A549 (cell line): ENCODE results near the gene HMGN1. TPM values are rescaled to one million over a fixed set of nuclear protein-coding genes. Genes with fewer than 3 reads are reported as not detected.

Source experiments
- ATAC-seq, 2 experiments: fragments of 200-7000 bp in 1 of 2; fragments of >200 bp in 1 of 2; cut with Nextera tagmentation in 1 of 2; cut with Tn5 transposase in 1 of 2; 3 replicates each; pipeline versions ENCODE4 v1.8.0 to v1.9.1; 2018 to 2020; ENCODE audit warnings: mild to moderate bottlenecking in 1 of 2, moderate library complexity in 1 of 2
- CTCF ChIA-PET: fragments of 300-600 bp; sonication (Branson Sonifier 250); formaldehyde crosslinking; extraction: SDS; loops from one replicate; lab custom pipeline; 2021; ENCODE audit warnings: antibody characterized with exemption, inconsistent platforms; lab: Yijun Ruan, JAX
- POLR2A ChIA-PET: fragments of 350-600 bp; formaldehyde crosslinking; extraction: SDS; loops from one replicate; lab custom pipeline; 2021; ENCODE audit warnings: antibody characterized with exemption, inconsistent platforms; lab: Yijun Ruan, JAX
- DNase-seq, 2 experiments: peaks; one replicate each; pipeline versions ENCODE4 v3.0.0 to v3.0.0-alpha.2; 2011 to 2016; ENCODE audit warnings: low read depth in 1 of 2, low spot score in 1 of 2
- FAIRE-seq: peaks from 2 replicates; lab custom pipeline; 2011; peaks lifted over from hg19 to GRCh38; lab: Jason Lieb, UNC
- H3K27ac ChIP-seq, 2 experiments: fragments of >200 bp; sonication (Bioruptor Twin); formaldehyde crosslinking; 3 replicates each; pipeline ENCODE4 v1.5.1; 2016 to 2017
- H3K4me1 ChIP-seq: fragments of >200 bp; sonication (Bioruptor Twin); formaldehyde crosslinking; 3 replicates; pipeline ENCODE4 v1.6.1; 2016
- H3K4me2 ChIP-seq: fragments of >200 bp; sonication (Bioruptor Twin); formaldehyde crosslinking; 3 replicates; pipeline ENCODE4 v1.6.1; 2016
- H3K4me3 ChIP-seq: fragments of >200 bp; sonication (Bioruptor Twin); formaldehyde crosslinking; 3 replicates; pipeline ENCODE4 v1.5.1; 2016
- H3K9me3 ChIP-seq: fragments of >200 bp; sonication (Bioruptor Twin); formaldehyde crosslinking; 3 replicates; pipeline ENCODE4 v1.6.1; 2016
- BCL3 ChIP-seq: fragments of >200 bp; sonication (Bioruptor Twin); formaldehyde crosslinking; IDR thresholded peaks from 3 replicates; pipeline ENCODE4 v1.6.1; 2016
- BHLHE40 ChIP-seq: IDR thresholded peaks from 2 replicates; pipeline ENCODE4 v1.6.1; 2012; ENCODE audit warnings: low read depth, low read length, inconsistent platforms
- CBX2 ChIP-seq: fragments of 200-600 bp; sonication (generic); IDR thresholded peaks from 2 replicates; pipeline ENCODE4 v1.6.1; 2016; ENCODE audit warnings: low read depth, mild to moderate bottlenecking, borderline replicate concordance
- CBX8 ChIP-seq: fragments of 200-600 bp; sonication (generic); IDR thresholded peaks from 2 replicates; pipeline ENCODE4 v1.6.1; 2016
- CHD2 ChIP-seq: fragments of 150-350 bp; IDR thresholded peaks from 2 replicates; pipeline ENCODE4 v1.6.1; 2014; ENCODE audit warnings: low read length; ENCODE audit not compliant: partially characterized antibody
- CHD4 ChIP-seq: fragments of 200-600 bp; sonication (generic); IDR thresholded peaks from 2 replicates; pipeline ENCODE4 v1.6.1; 2016; ENCODE audit warnings: antibody characterized with exemption, mild to moderate bottlenecking, borderline replicate concordance
- ELK1 ChIP-seq: fragments of 150-350 bp; IDR thresholded peaks from 2 replicates; pipeline ENCODE4 v1.6.1; 2014; ENCODE audit warnings: low read depth, mild to moderate bottlenecking, low read length
- EP300 ChIP-seq, 2 experiments: fragments of >200 bp; sonication (Bioruptor Twin); formaldehyde crosslinking; IDR thresholded peaks; 2 replicates in 1 of 2; 3 replicates in 1 of 2; pipeline ENCODE4 v1.6.1; 2016 to 2017
- FOSL2 ChIP-seq, 2 experiments: fragments of 450-650 bp in 1 of 2; fragments of >200 bp in 1 of 2; sonication (Bioruptor Twin) in 1 of 2; formaldehyde crosslinking; IDR thresholded peaks; 2 replicates each; pipeline versions ENCODE4 v1.5.0 to v1.6.1; 2016 to 2020; ENCODE audit warnings: mild to moderate bottlenecking in 1 of 2, moderate library complexity in 1 of 2
- HDAC2 ChIP-seq: fragments of 200-600 bp; sonication (generic); IDR thresholded peaks from 2 replicates; pipeline ENCODE4 v1.6.1; 2016
- JUNB ChIP-seq: fragments of >200 bp; sonication (Bioruptor Twin); formaldehyde crosslinking; IDR thresholded peaks from 2 replicates; pipeline ENCODE4 v1.6.1; 2016
- KDM1A ChIP-seq: fragments of 200-600 bp; sonication (generic); IDR thresholded peaks from 2 replicates; pipeline ENCODE4 v1.6.1; 2016; ENCODE audit warnings: low read depth, mild to moderate bottlenecking
- MAX ChIP-seq: IDR thresholded peaks from 2 replicates; pipeline ENCODE4 v1.6.1; 2012
- MAZ ChIP-seq: fragments of 150-350 bp; IDR thresholded peaks from 2 replicates; pipeline ENCODE4 v1.6.1; 2014; ENCODE audit warnings: antibody characterized with exemption, low read depth, low read length, borderline replicate concordance
- RAD21 ChIP-seq, 2 experiments: fragments of >200 bp in 1 of 2; sonication (Bioruptor Twin) in 1 of 2; formaldehyde crosslinking in 1 of 2; IDR thresholded peaks in 1 of 2; conservative IDR thresholded peaks in 1 of 2; 2 replicates in 1 of 2; 3 replicates in 1 of 2; pipeline ENCODE4 v1.6.1; 2012 to 2018; ENCODE audit warnings: inconsistent platforms in 1 of 2
- REST ChIP-seq: fragments of 200-600 bp; sonication (generic); IDR thresholded peaks from 2 replicates; pipeline ENCODE4 v1.6.1; 2016; ENCODE audit warnings: antibody characterized with exemption, mild to moderate bottlenecking, moderate library complexity
- TFCP2L1 ChIP-seq: fragments of 250-450 bp; sonication (Bioruptor Pico); IDR thresholded peaks from 2 replicates; pipeline ENCODE4 v1.5.0; 2021; ENCODE audit warnings: mild to moderate bottlenecking
- ZFP36 ChIP-seq: fragments of 450-650 bp; IDR thresholded peaks from 2 replicates; pipeline ENCODE4 v1.6.1; 2014; ENCODE audit warnings: borderline replicate concordance; ENCODE audit not compliant: partially characterized antibody
- WGBS: methylation state at CpG from one replicate; pipeline ENCODE4 v1.1.6; 2017; ENCODE audit errors: missing lambda C conversion rate; 5-methylcytosine and 5-hydroxymethylcytosine counted together
- polyA plus RNA-seq, 4 experiments: library from polyadenylated mRNA; depleted of rRNA in 3 of 4; stranded (reverse); fragments of >200 nt; fragmentation: RNase III in 1 of 4; extraction: RNeasy Plus Mini Kit Qiagen cat#74134 plus additional on column Dnase treatment in 1 of 4; gene quantifications; 2 replicates in 3 of 4; 3 replicates in 1 of 4; pipeline ENCODE4 v1.2.3, GENCODE V29; 2011 to 2017

The HMGN1 gene
- polyA plus RNA-seq, 2 of the 4 experiments (the other 2 are of a cell fraction): 222 to 269 TPM

GRCh38 chr21:39326607-39327307, 22.1 kb downstream of the HMGN1 start:
- Histone ChIP-seq H3K4me2 (no peak overlapping the region), H3K9me3 (no peaks in the 10 kb centered on the region), H3K4me1 (peaks cover 7% of the 10 kb centered on the region), H3K27ac (no peak overlapping the region), H3K4me3 (no peak overlapping the region)
- DNase-seq (no peak), ATAC-seq (no peak), FAIRE-seq (no peak)
- ChIA-PET CTCF (interaction anchor here (1.0 kb wide), 1 partner anchor 47 kb away, joined by 3 read pairs; no protein-coding TSS in a partner anchor), POLR2A (no interaction called here)
- WGBS: 81% methylated on average over 7 of the region's 7 CpGs
- TF ChIP-seq CHD4 (no peak), KDM1A (no peak), HDAC2 (no peak), MAX (no peak), CHD2 (no peak), ZFP36 (no peak), CBX2 (no peak), EP300 (IDR thresholded peaks at IDR 0.05) (no peak), TFCP2L1 (CRISPR knock-in tag) (no peak)

- no peak overlapping the region for H3K4me2 ChIP-seq
- FAIRE-seq (no peak), DNase-seq (no peak)
- no peak overlapping the region for H3K27ac ChIP-seq
- TF ChIP-seq BCL3 (no peak), EP300 (IDR thresholded peaks at IDR 0.05) (no peak), FOSL2 (IDR thresholded peaks at IDR 0.05) (no peak), FOSL2 (CRISPR knock-in tag; IDR thresholded peaks at IDR 0.05) (no peak), MAX (no peak), ELK1 (no peak), JUNB (no peak), CBX8 (no peak), RAD21 (conservative IDR thresholded peaks at IDR 0.05 in 1 of 2, IDR thresholded peaks at IDR 0.05 in 1 of 2) (no peak)
- TF ChIP-seq, all 56 proteins: peak for 0
- H3K9me3 ChIP-seq: no peaks in the 10 kb centered on the region
- 87% methylated on average over 4 of the region's 4 CpGs for WGBS
- peaks cover 13% of the 10 kb centered on the region for H3K4me1 ChIP-seq
- H3K4me3 ChIP-seq: no peak overlapping the region
- CTCF ChIA-PET: interaction anchor here (0.6 kb wide), 1 partner anchor 133 kb away, joined by 3 read pairs; no protein-coding TSS in a partner anchor
- no peak for ATAC-seq
- POLR2A ChIA-PET: no interaction called here
These were observed 23.4 kb downstream of the HMGN1 start for GRCh38 chr21:39325458-39325857.

GRCh38 chr21:39321424-39321823, 27.5 kb downstream of the HMGN1 start:
- Histone ChIP-seq H3K4me3 (no peak overlapping the region), H3K4me1 (peaks cover 27% of the 10 kb centered on the region), H3K4me2 (peak overlapping the region; percentile 42)
- peak in 1 of 2 experiments; percentile 14 for DNase-seq
- peak in 1 of 2 experiments; percentile 55; a peak in 3 of 6 replicates for ATAC-seq
- TF ChIP-seq REST: no peak
- TF ChIP-seq BHLHE40: no peak
- no peak for TF ChIP-seq RAD21 (conservative IDR thresholded peaks at IDR 0.05 in 1 of 2, IDR thresholded peaks at IDR 0.05 in 1 of 2)
- TF ChIP-seq MAZ: no peak
- TF ChIP-seq, all 56 proteins: peak for 0
- CTCF ChIA-PET: no interaction called here
- WGBS: 47% methylated on average over 6 of the region's 6 CpGs
- Histone ChIP-seq H3K9me3 (no peaks in the 10 kb centered on the region), H3K27ac (peak overlapping the region in 1 of 2 experiments; percentile 35; a peak in 1 of 6 replicates)
- FAIRE-seq: no peak
- POLR2A ChIA-PET: no interaction called here
